K562 (cell line): Measurements from ENCODE around the gene IGF1R.

Source experiments
- LARP7 ChIP-seq: fragments of 450-650 bp; IDR thresholded peaks from 2 replicates; pipeline ENCODE4 v1.6.1; 2016
- MED1 ChIP-seq: sonication (generic); formaldehyde crosslinking; IDR thresholded peaks from 2 replicates; pipeline ENCODE4 v1.8.1; 2023; ENCODE audit warnings: missing genetic modification reagents, borderline replicate concordance
- PHB2 ChIP-seq: fragments of 450-650 bp; IDR thresholded peaks from 2 replicates; pipeline ENCODE4 v1.6.1; 2017; ENCODE audit warnings: low read depth
- SETDB1 ChIP-seq: IDR thresholded peaks from one replicate; pipeline ENCODE4 v1.6.1; 2012; ENCODE audit warnings: low read length, control low read depth, inconsistent platforms
- ZNF668 ChIP-seq: fragments of 250-450 bp; sonication (Bioruptor Pico); IDR thresholded peaks from 2 replicates; pipeline ENCODE4 v1.8.0; 2022; ENCODE audit warnings: mild to moderate bottlenecking, inconsistent platforms

GRCh38 chr15:98690272-98690950 is 42.1 kb downstream of the IGF1R start:
- TF ChIP-seq SETDB1 (no peak), LARP7 (no peak), MED1 (CRISPR knock-in tag) (no peak), ZNF668 (CRISPR knock-in tag) (no peak), PHB2 (no peak)
